AG04449 (cell line): Measurements from ENCODE around the gene CUEDC1.

Source experiments
- CTCF ChIA-PET: fragments of 350-600 bp; formaldehyde crosslinking; extraction: SDS; loops from one replicate; lab custom pipeline; 2021; ENCODE audit warnings: antibody characterized with exemption; lab: Yijun Ruan, JAX
- POLR2A ChIA-PET: fragments of 400-600, 350-600 bp; formaldehyde crosslinking; extraction: SDS; loops from one replicate; lab custom pipeline; 2020; ENCODE audit warnings: antibody characterized with exemption, inconsistent platforms; lab: Yijun Ruan, JAX
- DNase-seq: peaks from one replicate; pipeline ENCODE4 v3.0.0-alpha.2; 2010; ENCODE audit warnings: low read depth, low spot score
- H3K4me3 ChIP-seq: 2 replicates; pipeline ENCODE4 v1.5.1; 2011; ENCODE audit warnings: low read depth, mild to moderate bottlenecking, control low read depth, low read length
- CTCF ChIP-seq: IDR thresholded peaks from one replicate; pipeline ENCODE4 v1.5.1; 2011; ENCODE audit warnings: mild to moderate bottlenecking, moderate library complexity, low read length, control low read depth, inconsistent platforms; ENCODE audit not compliant: insufficient read depth; ENCODE audit errors: missing control alignments

Gene CUEDC1

GRCh38 chr17:57903961-57904360, 51.3 kb downstream of the CUEDC1 start:
- no peak overlapping the region for H3K4me3 ChIP-seq
- no peak for DNase-seq
- ChIA-PET POLR2A (interaction anchor here (1.0 to 1.2 kb wide), 2 partner anchors 31 to 52 kb away, joined by 3 to 7 read pairs; partner anchors contain the start of gene CUEDC1), CTCF (interaction anchor here (1.5 to 5.8 kb wide), 5 partner anchors 11 to 96 kb away, joined by 4 to 30 read pairs (median 6); no protein-coding TSS in a partner anchor)
- TF ChIP-seq CTCF: no peak

GRCh38 chr17:57902800-57903759, 52.1 kb downstream of the CUEDC1 start:
- POLR2A ChIA-PET: interaction anchor here (0.8 to 1.6 kb wide), 5 partner anchors 10 to 84 kb away, joined by 3 to 10 read pairs (median 4); partner anchors contain the start of gene CUEDC1
- CTCF ChIA-PET: interaction anchor here (0.9 to 5.8 kb wide), 6 partner anchors 11 to 97 kb away, joined by 3 to 30 read pairs (median 6); no protein-coding TSS in a partner anchor
- no peak overlapping the region for H3K4me3 ChIP-seq
- DNase-seq: no peak
- TF ChIP-seq CTCF: no peak

GRCh38 chr17:57902117-57902799, 53.0 kb downstream of the CUEDC1 start:
- H3K4me3 ChIP-seq: no peak overlapping the region
- CTCF ChIA-PET: interaction anchor here (1.5 to 5.8 kb wide), 4 partner anchors 10 to 97 kb away, joined by 4 to 30 read pairs (median 6); no protein-coding TSS in a partner anchor
- TF ChIP-seq CTCF: no peak
- no peak for DNase-seq
- POLR2A ChIA-PET: interaction anchor here (0.5 to 1.6 kb wide), 2 partner anchors 9 to 42 kb away, joined by 3 to 10 read pairs; no protein-coding TSS in a partner anchor

GRCh38 chr17:57900991-57901743, 54.0 kb downstream of the CUEDC1 start:
- no peak overlapping the region for H3K4me3 ChIP-seq
- ChIA-PET POLR2A (no interaction called here), CTCF (interaction anchor here (0.7 to 5.8 kb wide), 10 partner anchors 9 to 98 kb away, joined by 3 to 30 read pairs (median 6); partner anchors contain the start of gene CUEDC1)
- DNase-seq: no peak
- TF ChIP-seq CTCF: no peak

GRCh38 chr17:57899822-57900221, 55.4 kb downstream of the CUEDC1 start:
- ChIA-PET POLR2A (interaction anchor here (1.1 to 2.1 kb wide), 7 partner anchors 21 to 56 kb away, joined by 3 to 10 read pairs (median 4); partner anchors contain the start of gene CUEDC1), CTCF (interaction anchor here (0.8 to 4.2 kb wide), 12 partner anchors 9 to 107 kb away, joined by 3 to 18 read pairs (median 3); partner anchors contain the start of genes CUEDC1 and SRSF1)
- TF ChIP-seq CTCF: no peak
- DNase-seq: no peak
- H3K4me3 ChIP-seq: no peak overlapping the region
